Transverse colon (tissue), 3 donors: ENCODE results near the gene TMEM69.

Experiments
- CTCF ChIP-seq, 5 experiments: fragments of 200-600 bp in 3 of 5; fragments of 450-650 bp in 2 of 5; sonication (generic) in 3 of 5; IDR thresholded peaks; 1 replicate in 2 of 5; 2 replicates in 3 of 5; pipeline ENCODE4 v1.5.1; 2016 to 2017; ENCODE audit warnings: antibody characterized with exemption in 5 of 5, inconsistent platforms in 3 of 5, mild to moderate bottlenecking in 2 of 5, moderate library complexity in 1 of 5
- EP300 ChIP-seq: sonication (generic); formaldehyde crosslinking; IDR thresholded peaks from one replicate; pipeline ENCODE4 v1.6.1; 2017; ENCODE audit warnings: antibody characterized with exemption, low read depth

- TF ChIP-seq CTCF (IDR thresholded peaks at IDR 0.05) (no peak), EP300 (no peak)
Measured at GRCh38 chr1:45656573-45657226, 31.3 kb upstream of the TMEM69 start.
